AG09309 (cell line): ENCODE measurements around the gene NUDT14.

Experiments used
- DNase-seq: peaks from one replicate; pipeline ENCODE4 v3.0.0-alpha.2; 2010; ENCODE audit warnings: low read depth
- H3K4me3 ChIP-seq: 2 replicates; pipeline ENCODE4 v1.5.1; 2011; ENCODE audit warnings: mild to moderate bottlenecking, low read depth, low read length, moderate library complexity; ENCODE audit not compliant: control insufficient read depth
- CTCF ChIP-seq: IDR thresholded peaks from 2 replicates; pipeline ENCODE4 v1.5.1; 2011; ENCODE audit warnings: mild to moderate bottlenecking, low read depth, low read length, inconsistent platforms; ENCODE audit not compliant: insufficient read depth, control insufficient read depth; ENCODE audit errors: missing control alignments

The NUDT14 gene

GRCh38 chr14:105178868-105179140, 2.3 kb downstream of the NUDT14 start:
- TF ChIP-seq CTCF, result no peak
- no peak overlapping the region for H3K4me3 ChIP-seq
- DNase-seq, result no peak

GRCh38 chr14:105178069-105178867, 2.8 kb downstream of the NUDT14 start:
- no peak for TF ChIP-seq CTCF
- no peak overlapping the region for H3K4me3 ChIP-seq
- DNase-seq, result no peak

- no peak for DNase-seq
- TF ChIP-seq CTCF, result no peak
- H3K4me3 ChIP-seq, result no peak overlapping the region
Observed at GRCh38 chr14:105177082-105177481, 4.0 kb downstream of the NUDT14 start.

GRCh38 chr14:105176513-105176912, 4.6 kb downstream of the NUDT14 start:
- H3K4me3 ChIP-seq, result no peak overlapping the region
- DNase-seq, result no peak
- TF ChIP-seq CTCF, result no peak

- H3K4me3 ChIP-seq, result no peak overlapping the region
- DNase-seq, result no peak
- no peak for TF ChIP-seq CTCF
Observed at GRCh38 chr14:105173901-105174894, 6.9 kb downstream of the NUDT14 start.

- DNase-seq, result no peak
- H3K4me3 ChIP-seq, result no peak overlapping the region
- TF ChIP-seq CTCF, result no peak
Observed at GRCh38 chr14:105173145-105173544, 8.0 kb downstream of the NUDT14 start.
